GM19463 (cell line): ENCODE results near the gene DNPH1.
A peak's percentile ranks its signal among the peaks of the same experiment; 100 is the strongest.

Source experiments
- ATAC-seq: cut with Tn5 transposase; IDR thresholded peaks from one replicate; pipeline ENCODE4 v1.9.1; 2021; ENCODE audit warnings: mild to moderate bottlenecking, moderate library complexity; ENCODE audit not compliant: unreplicated experiment

The DNPH1 gene

GRCh38 chr6:43228951-43229802 is at the start of gene DNPH1:
Gene DNPH1 (minus strand): TSS chr6:43229481. CDS start chr6:43229456, 25 bp downstream.
- ATAC-seq = peak; percentile 71

- ATAC-seq = no peak
These were observed 49.3 kb upstream of the DNPH1 start for GRCh38 chr6:43278524-43279078.

- ATAC-seq = no peak
These were observed 48.6 kb upstream of the DNPH1 start for GRCh38 chr6:43277643-43278523.

- no peak for ATAC-seq
These were observed 48.0 kb upstream of the DNPH1 start for GRCh38 chr6:43277306-43277642.

GRCh38 chr6:43276577-43277305 is 47.5 kb upstream of the DNPH1 start:
- no peak for ATAC-seq

GRCh38 chr6:43275801-43276576 is 46.7 kb upstream of the DNPH1 start:
- ATAC-seq = no peak

GRCh38 chr6:43274916-43275597 is 45.8 kb upstream of the DNPH1 start:
- ATAC-seq = no peak

- no peak for ATAC-seq
These were observed 45.0 kb upstream of the DNPH1 start for GRCh38 chr6:43274127-43274915.

- no peak for ATAC-seq
These were observed 44.4 kb upstream of the DNPH1 start for GRCh38 chr6:43273707-43274106.

GRCh38 chr6:43271944-43272343 is 42.7 kb upstream of the DNPH1 start:
- no peak for ATAC-seq

- ATAC-seq = no peak
These were observed 42.0 kb upstream of the DNPH1 start for GRCh38 chr6:43271103-43271815.

GRCh38 chr6:43269273-43270007 is 40.2 kb upstream of the DNPH1 start:
- no peak for ATAC-seq

GRCh38 chr6:43268782-43269272 is 39.5 kb upstream of the DNPH1 start:
- no peak for ATAC-seq

GRCh38 chr6:43268355-43268700 is 39.0 kb upstream of the DNPH1 start:
- no peak for ATAC-seq

GRCh38 chr6:43267619-43268354 is 38.5 kb upstream of the DNPH1 start:
- ATAC-seq = no peak

- ATAC-seq = no peak
These were observed 36.3 kb upstream of the DNPH1 start for GRCh38 chr6:43265564-43265963.
